ENCODE data around the gene TTLL13.

Gene TTLL13

GRCh38 chr15:90214553-90215196, 34.7 kb upstream of the TTLL13 start:
- no peak for DNase-seq (ENCODE audit: low spot score)

- DNase-seq (ENCODE audit: low spot score): no peak
These were observed 31.5 kb upstream of the TTLL13 start for GRCh38 chr15:90217671-90218394.

GRCh38 chr15:90219421-90220141, 29.8 kb upstream of the TTLL13 start:
- peak; percentile 90 for DNase-seq (ENCODE audit: low spot score)

GRCh38 chr15:90221246-90221900, 28.0 kb upstream of the TTLL13 start:
- DNase-seq (ENCODE audit: low spot score): peak; percentile 89

- no peak for DNase-seq (ENCODE audit: low spot score)
These were observed 26.8 kb upstream of the TTLL13 start for GRCh38 chr15:90222547-90222946.

GRCh38 chr15:90223441-90224165, 25.8 kb upstream of the TTLL13 start:
- DNase-seq (ENCODE audit: low spot score): no peak

GRCh38 chr15:90225047-90225446, 24.3 kb upstream of the TTLL13 start:
- no peak for DNase-seq (ENCODE audit: low spot score)

GRCh38 chr15:90225504-90226234, 23.7 kb upstream of the TTLL13 start:
- DNase-seq (ENCODE audit: low spot score): no peak

GRCh38 chr15:90227336-90227735, 22.0 kb upstream of the TTLL13 start:
- no peak for DNase-seq (ENCODE audit: low spot score)

- no peak for DNase-seq (ENCODE audit: low spot score)
These were observed 21.3 kb upstream of the TTLL13 start for GRCh38 chr15:90227816-90228772.

GRCh38 chr15:90228960-90229359, 20.4 kb upstream of the TTLL13 start:
- DNase-seq (ENCODE audit: low spot score): no peak

- DNase-seq (ENCODE audit: low spot score): no peak
These were observed 19.3 kb upstream of the TTLL13 start for GRCh38 chr15:90230071-90230494.

- no peak for DNase-seq (ENCODE audit: low spot score)
These were observed 18.7 kb upstream of the TTLL13 start for GRCh38 chr15:90230610-90231009.

GRCh38 chr15:90231028-90232017, 18.0 kb upstream of the TTLL13 start:
- no peak for DNase-seq (ENCODE audit: low spot score)

GRCh38 chr15:90232196-90232595, 17.2 kb upstream of the TTLL13 start:
- no peak for DNase-seq (ENCODE audit: low spot score)

- no peak for DNase-seq (ENCODE audit: low spot score)
These were observed 16.4 kb upstream of the TTLL13 start for GRCh38 chr15:90232941-90233386.

- peak; percentile 99 for DNase-seq (ENCODE audit: low spot score)
These were observed 15.8 kb upstream of the TTLL13 start, which contains the start of gene CIB1 for GRCh38 chr15:90233387-90234095. TSS of gene CIB1 (minus strand) at chr15:90233941. CDS start at chr15:90233885, 56 bp downstream.

All from iPS-NIHi11 (cell line).